ENCODE data around the gene TPSB2.

GRCh38 chr16:1195393-1195666 lies 34.7 kb downstream of the TPSB2 start:
- TF ChIP-seq CTCF (IDR thresholded peaks at IDR 0.05) (no peak), ZFX (IDR thresholded peaks at IDR 0.05; ENCODE audit: borderline replicate concordance) (no peak)
